GM18505 (cell line): ENCODE data around the gene NPPC.
"Not testable (repeated sequence)": the region's sequence is repeated elsewhere in the genome, so short reads cannot be mapped to it uniquely, and the experiment has no call there.

Experiments
- ATAC-seq: cut with Tn5 transposase; IDR thresholded peaks from one replicate; pipeline ENCODE4 v1.9.1; 2021; ENCODE audit not compliant: unreplicated experiment
- POLR2A ChIP-seq: IDR thresholded peaks from 4 replicates; pipeline ENCODE4 v1.6.1; 2011; ENCODE audit warnings: borderline replicate concordance; ENCODE audit not compliant: insufficient read depth, insufficient read length; ENCODE audit errors: extremely low read depth

The NPPC gene

GRCh38 chr2:231922311-231923009, 3.7 kb downstream of the NPPC start:
- ATAC-seq: no peak
- TF ChIP-seq POLR2A: no peak

GRCh38 chr2:231920795-231921194, 5.4 kb downstream of the NPPC start:
- no peak for ATAC-seq
- TF ChIP-seq POLR2A: no peak

- no peak for ATAC-seq
- TF ChIP-seq POLR2A: no peak
These were observed 5.8 kb downstream of the NPPC start for GRCh38 chr2:231920366-231920765.

- TF ChIP-seq POLR2A: no peak
- ATAC-seq: no peak
These were observed 6.7 kb downstream of the NPPC start for GRCh38 chr2:231919341-231920035.

GRCh38 chr2:231918501-231919330, 7.5 kb downstream of the NPPC start:
- TF ChIP-seq POLR2A: no peak
- ATAC-seq: no peak

GRCh38 chr2:231917280-231918066, 8.7 kb downstream of the NPPC start:
- no peak for TF ChIP-seq POLR2A
- no peak for ATAC-seq

- TF ChIP-seq POLR2A: no peak
- ATAC-seq: no peak
These were observed 12.0 kb downstream of the NPPC start for GRCh38 chr2:231914077-231914690.

- no peak for ATAC-seq
- no peak for TF ChIP-seq POLR2A
These were observed 14.8 kb downstream of the NPPC start for GRCh38 chr2:231911381-231911780.

GRCh38 chr2:231910771-231911170, 15.4 kb downstream of the NPPC start:
- no peak for ATAC-seq
- TF ChIP-seq POLR2A: no peak

- not testable (repeated sequence) for ATAC-seq
These were observed 16.0 kb downstream of the NPPC start for GRCh38 chr2:231910161-231910560.

GRCh38 chr2:231909631-231910030, 16.6 kb downstream of the NPPC start:
- no peak for TF ChIP-seq POLR2A
- no peak for ATAC-seq

GRCh38 chr2:231908584-231908983, 17.6 kb downstream of the NPPC start:
- ATAC-seq: no peak
- no peak for TF ChIP-seq POLR2A

- no peak for ATAC-seq
- TF ChIP-seq POLR2A: no peak
These were observed 18.4 kb downstream of the NPPC start for GRCh38 chr2:231907765-231908164.

- no peak for ATAC-seq
- TF ChIP-seq POLR2A: no peak
These were observed 21.2 kb downstream of the NPPC start for GRCh38 chr2:231905026-231905425.
